ENCODE data around the gene OLFM2.

GRCh38 chr19:9818175-9818733 is 118.1 kb downstream of the OLFM2 start:
- no peak for TF ChIP-seq EZH2 (IDR thresholded peaks at IDR 0.05; ENCODE audit: insufficient read depth, poor library complexity, severe bottlenecking)
- no peak for TF ChIP-seq EZH2phosphoT487 (IDR thresholded peaks at IDR 0.05; ENCODE audit: insufficient read depth, low read depth)
